IPS DF 19.7 (cell line): ENCODE measurements around the gene ASTL.

Experiments used
- DNase-seq: peaks from one replicate; pipeline ENCODE4 v3.0.0-alpha.2; 2013; ENCODE audit warnings: low read depth, low spot score

ASTL gene

GRCh38 chr2:96130483-96130882, 7.8 kb downstream of the ASTL start:
- no peak for DNase-seq

- no peak for DNase-seq
Measured at GRCh38 chr2:96129528-96130120, 8.7 kb downstream of the ASTL start.

DNA sequence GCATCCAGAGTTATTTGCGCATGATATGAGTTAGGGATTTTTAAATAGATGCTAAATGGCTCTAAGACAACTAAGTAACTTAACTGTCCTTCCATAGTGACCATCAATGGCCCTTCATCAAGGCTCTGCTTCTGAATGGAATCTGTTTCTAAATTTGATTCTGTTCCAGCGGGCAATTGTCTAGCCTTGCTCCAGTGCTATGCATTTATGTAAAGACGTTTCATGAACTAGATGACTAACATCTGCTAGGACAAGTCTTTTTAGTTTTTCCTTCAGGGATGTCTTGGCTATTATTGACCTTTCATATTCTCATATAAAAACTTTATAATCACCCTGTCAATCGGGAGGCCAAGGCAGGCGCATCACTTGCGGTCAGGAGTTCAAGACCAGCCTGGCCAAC, 9.8 kb downstream of the ASTL start:
- DNase-seq = no peak

GRCh38 chr2:96124406-96125265, 13.7 kb downstream of the ASTL start:
- no peak for DNase-seq

- DNase-seq = no peak
Measured at GRCh38 chr2:96123936-96124335, 14.4 kb downstream of the ASTL start.

GRCh38 chr2:96123290-96123689, 15.0 kb downstream of the ASTL start:
- no peak for DNase-seq

DNA sequence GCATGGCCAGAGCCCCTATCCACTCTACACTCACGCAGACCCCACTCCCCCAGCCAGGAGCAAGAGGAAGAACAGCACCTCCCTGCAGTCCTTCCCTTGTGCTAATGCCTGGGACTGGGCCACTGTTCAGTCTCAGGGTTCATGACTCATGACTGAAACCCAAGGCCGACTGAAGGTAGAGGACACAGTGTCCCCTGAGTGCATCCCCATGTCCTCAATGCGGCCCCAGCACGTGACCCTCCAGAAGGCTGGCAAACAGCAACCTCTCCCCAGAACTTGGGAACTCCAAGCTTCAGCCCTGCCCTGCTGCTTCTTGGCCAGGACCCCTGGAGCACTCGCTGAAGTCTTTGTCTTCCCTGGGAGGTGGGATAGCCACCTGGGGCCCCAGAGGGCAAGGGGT, 15.9 kb downstream of the ASTL start:
- no peak for DNase-seq

DNA sequence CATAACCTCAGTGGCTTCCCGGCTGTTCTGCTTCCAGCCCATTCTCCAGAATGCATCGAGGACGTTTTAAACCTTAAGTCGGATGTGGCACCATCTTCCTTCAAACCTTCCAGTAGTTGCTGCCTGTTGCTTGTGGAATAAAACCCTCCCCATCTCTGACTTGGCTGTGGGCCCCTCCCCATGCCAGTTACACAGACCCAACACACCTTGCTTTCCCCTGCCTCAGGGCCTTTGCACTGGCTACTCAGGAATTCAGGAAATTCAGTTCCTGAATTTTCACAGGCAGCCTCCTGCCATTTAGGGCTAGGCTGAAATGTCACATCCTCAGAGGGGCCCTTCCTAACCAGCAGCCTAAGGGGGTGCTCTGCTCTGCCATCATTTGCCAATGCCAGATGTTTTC, 16.9 kb downstream of the ASTL start:
- no peak for DNase-seq

DNA sequence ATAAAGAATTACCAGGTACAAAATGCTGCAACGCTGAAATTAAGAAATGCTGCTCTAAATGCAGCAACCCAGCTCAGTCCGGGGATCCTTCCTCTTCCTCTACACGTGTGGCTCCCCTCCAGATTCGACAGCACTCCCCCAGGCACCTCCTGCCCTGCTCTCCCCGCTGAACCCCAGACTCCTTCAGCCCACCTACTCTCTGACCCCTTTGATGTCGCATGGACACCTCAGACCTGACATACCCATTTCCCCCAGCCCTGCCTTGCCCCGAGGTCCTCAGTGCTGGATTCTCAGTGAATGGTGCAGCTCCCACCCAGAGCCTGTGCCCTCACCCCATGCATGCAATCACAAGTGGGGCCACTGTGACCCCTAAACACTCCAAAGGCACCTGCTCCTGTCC, 17.3 kb downstream of the ASTL start:
- no peak for DNase-seq

DNA sequence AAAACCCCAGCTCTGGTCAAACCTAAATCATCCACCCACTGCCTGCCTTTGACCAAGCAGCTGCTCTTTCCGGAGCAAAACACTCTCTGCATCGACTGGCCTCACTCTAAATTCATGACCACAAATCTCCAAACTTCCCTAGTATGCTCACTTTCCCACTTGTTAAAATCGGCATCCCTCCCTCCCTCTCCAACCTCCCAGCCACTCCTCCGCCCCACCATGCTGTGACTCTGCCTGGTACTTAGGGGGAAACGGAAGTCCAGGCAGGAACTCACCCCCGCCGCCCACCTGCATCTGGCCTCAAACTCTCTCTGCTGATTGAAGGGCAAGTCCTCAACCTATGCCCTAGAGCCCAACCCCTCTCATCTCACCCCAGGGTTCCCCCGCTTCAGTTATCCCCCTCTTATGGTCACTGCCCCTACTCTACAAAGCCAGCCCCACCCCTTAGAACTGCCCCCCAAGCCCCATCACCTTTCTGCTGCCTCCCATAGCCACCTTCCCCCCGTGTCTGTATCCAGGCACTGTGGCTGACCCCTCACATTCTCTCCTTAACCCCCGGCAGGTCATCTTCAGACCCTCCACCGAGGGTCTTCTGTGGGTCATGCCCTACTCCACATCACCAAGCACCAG, 18.1 kb downstream of the ASTL start:
- DNase-seq = no peak

- DNase-seq = no peak
Measured at GRCh38 chr2:96119389-96119751, 18.9 kb downstream of the ASTL start.

DNA sequence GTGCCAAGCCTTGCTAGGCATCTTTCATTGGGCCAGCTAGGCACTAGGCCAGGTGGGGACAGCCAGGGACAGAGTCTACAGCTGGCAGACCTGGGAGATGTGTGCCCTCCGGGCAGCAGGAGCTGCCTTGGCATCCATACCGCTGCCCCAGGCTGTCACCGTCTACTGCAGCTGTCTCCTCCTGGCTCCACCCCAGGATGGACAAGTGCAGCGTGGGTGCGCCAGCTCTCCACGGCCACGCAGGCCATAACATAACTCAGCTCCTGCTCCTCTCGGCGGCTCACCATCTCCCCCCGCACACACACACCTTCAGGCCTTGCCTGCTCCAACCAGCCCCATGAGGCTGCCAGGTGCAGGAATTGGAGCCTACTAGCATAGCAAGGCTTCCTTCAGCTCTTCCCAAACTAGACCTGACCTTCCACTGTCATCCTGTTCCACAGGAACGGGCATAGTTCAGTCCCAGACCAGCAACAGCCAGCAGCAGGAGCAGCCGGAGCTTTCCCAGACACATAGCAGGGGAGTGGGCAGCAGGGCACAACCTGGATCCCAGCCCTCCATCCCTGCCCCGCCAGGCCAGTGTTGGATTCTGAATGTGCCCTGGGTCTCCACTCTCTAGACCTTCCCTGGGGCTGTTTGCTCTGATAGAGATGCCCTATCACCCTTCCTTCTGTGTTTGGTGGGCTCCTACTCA, 19.5 kb downstream of the ASTL start:
- DNase-seq = no peak

DNA sequence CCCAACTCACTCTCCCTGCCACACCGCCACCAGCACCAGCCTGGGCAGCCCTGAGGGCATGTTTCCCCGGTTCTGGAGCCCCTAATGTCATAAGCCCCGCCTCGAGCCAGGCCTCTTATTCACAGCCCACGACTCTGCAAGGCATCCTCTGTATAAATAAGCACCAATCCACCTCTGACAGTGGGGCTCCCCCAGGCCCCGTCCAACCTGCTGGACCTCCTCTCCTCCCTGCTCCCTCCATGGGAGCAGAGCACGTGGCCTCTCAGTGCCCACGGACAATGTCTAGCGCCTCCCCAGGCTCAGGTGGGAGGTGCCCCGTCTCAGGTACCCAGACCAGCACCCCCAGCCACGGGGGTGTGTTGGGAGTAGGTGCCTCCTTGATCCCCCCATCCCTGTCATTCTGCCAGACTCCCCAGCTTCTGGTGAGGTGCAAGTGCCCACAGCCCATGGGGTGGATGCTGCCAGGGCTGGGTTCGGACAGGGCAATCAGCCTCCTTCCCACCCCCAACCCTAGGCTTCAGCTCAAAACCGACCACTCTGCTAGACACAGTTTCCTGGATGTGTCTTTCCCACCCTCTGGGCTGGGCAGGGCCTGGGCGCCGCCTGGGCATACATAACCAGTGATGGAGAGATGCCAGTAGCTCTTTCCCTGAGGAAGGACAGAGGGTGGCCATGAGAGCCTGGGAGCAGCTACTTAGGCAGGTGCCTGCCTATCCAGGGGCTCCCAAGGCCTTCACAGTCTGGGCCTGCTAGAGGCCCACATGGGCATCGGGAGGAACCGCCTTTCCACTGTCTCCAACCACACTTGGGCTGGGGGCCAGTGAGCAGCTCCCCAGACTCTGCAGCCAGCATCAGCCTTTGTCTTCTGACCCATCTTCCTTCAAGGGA, 20.4 kb downstream of the ASTL start:
- no peak for DNase-seq

DNA sequence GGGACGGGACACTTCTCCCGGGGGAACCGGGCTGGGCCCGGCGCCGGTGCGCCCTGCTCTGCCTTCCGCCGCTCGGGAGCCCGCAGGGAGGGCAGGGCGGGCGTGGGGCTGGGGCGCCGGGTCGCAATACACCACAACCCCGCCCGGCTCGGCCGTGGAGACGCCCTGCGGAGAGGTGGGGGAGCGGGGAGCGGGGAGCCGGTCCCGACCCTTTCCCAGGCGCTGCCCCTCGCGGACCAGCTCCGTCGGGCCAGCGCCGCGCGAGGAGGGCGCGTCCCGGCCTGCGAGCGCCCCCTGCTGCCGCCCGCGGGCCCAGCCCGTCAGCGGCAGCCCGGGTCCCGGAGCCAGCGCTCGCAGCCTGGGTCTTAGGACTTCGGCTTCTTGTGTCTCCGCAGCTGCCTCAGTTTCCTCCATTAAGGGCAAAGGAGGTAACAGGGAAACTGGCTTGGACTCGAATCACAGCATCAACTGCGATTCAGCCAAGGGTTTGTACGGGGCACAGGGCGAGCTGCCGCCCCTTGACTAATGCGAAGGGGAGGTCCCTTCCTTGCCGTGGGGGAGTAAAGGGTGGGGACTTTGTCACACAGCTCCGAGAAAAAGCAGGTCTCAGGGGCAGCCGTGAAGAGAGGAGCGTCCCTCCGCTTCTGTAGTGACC, 21.3 kb downstream of the ASTL start:
- DNase-seq = no peak

DNA sequence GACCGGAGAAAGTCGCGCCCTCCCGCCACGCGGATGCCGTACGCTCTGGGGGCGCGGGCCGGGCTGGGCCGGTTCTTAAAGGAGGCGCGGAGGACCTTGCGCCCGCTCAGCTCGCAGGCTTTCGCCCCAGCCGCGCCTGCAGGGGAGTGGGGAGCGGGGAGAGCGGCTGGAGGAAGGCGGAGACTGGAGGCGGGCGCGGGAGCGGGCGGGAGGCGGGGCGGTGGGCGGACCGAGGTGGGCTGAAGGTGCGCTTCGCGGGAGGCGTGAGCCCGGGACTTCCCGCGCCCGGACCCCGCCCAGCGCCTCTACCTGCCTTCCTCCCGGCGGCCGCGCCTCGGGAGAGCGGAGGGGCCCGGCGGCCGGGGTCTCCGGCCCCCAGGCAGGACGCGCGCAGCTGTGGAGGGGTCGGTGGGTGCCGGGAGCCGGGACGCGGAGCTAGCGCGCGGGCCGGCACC, 21.9 kb downstream of the ASTL start, which contains the start of gene ADRA2B:
TSS of gene ADRA2B (minus strand) at position 148 of the 455 bp plus-strand sequence. CDS start 422 bp downstream, outside the sequence.
- no peak for DNase-seq

- DNase-seq = no peak
Measured at GRCh38 chr2:96115631-96116423, 22.5 kb downstream of the ASTL start.

DNA sequence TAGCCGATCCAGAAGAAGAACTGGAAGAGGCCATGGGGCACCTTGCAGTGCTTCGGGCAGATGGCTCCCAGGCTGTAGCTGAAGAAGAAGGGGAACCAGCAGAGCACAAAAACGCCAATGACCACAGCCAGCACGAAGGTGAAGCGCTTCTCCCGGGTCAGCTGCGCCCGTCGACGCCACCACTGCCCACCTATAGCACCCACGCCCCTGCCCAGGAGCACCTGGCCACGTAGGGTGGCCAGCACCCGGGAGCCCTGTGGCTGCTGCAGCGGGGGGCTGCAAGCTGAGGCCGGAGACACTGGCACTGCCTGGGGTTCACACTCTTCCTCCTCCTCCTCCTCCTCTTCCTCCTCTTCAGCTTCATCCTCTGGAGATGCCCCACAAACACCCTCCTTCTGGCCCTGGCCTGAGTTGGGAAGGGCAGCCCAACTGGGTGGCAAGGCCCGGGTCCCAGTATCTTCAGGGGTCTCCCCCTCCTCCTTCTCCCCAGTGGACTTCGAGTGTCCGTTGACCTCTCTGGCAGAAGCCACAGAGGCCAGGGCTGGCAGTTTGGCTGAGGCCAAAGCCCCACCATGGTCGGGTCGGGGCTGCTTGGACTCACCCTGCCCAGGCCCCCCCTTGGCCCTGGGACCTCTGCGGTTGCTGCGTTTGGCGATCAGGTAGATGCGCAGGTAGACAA, 23.3 kb downstream of the ASTL start:
- no peak for DNase-seq

- no peak for DNase-seq
Measured at GRCh38 chr2:96114546-96114902, 23.8 kb downstream of the ASTL start.

- no peak for DNase-seq
Measured at GRCh38 chr2:96113951-96114350, 24.4 kb downstream of the ASTL start.
